ENCODE measurements around the gene RAB33B.

Gene RAB33B

DNA sequence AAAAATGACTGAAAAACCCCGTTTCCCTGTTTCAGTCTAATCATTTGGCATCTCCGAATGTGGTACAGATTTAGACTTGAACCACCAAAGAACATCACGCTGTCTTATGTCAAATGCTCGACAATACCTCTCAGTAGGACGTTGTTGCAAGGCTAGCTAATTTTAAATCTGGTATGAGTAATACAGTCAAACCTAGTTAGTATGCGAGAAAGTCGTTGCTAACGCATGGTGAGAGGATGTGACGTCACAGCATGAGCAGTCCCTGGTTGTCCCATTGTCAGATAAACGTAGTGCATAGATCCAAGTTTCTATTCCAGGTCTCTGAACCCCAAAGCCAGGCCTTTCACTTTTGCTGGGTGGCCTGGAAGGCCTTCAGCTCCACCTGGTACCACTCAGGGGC is 57.4 kb downstream of the RAB33B start:
- no peak for DNase-seq

DNA sequence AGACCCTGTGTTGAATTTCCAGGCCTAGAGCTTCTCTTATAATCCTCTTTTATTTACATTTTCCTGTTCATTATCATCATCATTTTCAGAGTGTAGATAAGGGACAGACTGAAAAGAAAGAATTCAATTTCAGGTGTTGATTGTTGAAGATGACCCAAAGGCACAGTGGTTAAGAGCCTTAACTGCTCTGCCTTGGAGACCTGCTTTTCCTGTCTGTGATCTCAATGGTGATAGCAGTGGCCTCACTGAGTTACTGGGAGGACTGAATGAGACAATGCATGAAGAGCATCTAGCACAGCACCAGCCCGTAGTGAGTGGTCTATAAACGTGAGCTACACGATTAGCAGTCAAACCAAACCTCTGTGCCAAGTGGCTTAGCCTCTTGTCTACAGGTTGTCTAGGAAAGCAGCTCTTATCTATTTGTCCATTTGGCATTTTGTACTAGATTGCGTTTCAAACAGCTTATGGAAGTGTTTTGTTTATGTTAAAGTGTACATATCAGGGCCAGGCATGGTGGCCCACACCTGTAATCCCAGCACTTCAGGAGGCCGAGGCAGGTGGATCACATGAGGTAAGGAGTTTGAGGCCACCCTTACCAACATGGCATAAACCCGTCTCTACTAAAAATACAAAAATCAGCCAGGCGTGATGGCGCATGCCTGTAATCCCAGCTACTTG is 60.6 kb downstream of the RAB33B start:
- DNase-seq: no peak

DNA sequence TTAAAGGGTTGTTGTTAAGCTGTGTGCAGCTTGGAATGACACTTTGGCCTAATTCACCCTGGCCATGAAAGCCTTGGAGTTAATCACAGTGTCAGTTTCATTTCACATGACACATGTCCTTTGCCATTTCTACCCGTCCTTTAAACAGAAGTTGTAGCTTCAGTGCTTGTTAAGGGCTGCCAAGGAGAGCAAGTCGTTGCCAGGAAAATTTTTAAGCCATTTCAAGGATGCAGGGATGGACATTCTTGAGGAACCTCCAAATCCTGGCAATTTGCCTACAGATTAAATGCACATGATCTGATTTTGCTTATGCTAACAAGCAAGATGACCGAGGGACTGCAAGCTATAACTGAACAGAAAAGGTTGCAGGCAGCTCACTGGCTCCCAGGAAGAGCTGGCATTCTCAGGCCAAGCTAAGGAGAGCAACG is 61.6 kb downstream of the RAB33B start:
- no peak for DNase-seq

DNA sequence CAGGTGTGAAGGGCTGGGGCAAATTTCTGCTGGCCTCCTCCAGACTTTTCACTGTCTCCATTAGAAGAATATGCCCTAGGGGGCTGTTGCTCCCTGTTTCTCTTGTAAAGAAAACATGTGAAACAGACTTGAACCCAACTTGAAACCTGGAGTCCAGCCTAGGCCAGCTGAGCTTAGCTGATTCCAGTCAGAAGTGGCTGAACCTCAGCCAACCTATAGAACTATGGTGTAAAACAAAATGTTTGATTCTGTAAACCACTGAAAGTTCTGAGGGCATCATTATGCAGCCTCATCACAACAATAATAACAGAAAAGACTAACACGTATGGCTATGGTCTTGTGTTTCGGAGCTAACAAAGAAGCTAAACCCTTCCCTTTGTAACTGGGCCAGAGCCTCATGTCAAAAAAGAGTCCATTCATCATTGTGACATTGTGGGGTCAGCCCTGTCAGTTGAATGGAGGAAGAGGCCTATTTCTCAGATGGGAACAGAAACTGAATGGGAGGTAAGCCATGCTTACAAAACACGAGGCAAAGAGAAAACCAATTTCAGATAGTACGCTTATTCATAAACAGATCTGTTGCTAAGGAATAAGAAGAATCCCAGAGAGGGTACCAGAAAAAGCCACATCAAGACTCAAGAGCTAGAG is 68.0 kb downstream of the RAB33B start:
- no peak for DNase-seq

DNA sequence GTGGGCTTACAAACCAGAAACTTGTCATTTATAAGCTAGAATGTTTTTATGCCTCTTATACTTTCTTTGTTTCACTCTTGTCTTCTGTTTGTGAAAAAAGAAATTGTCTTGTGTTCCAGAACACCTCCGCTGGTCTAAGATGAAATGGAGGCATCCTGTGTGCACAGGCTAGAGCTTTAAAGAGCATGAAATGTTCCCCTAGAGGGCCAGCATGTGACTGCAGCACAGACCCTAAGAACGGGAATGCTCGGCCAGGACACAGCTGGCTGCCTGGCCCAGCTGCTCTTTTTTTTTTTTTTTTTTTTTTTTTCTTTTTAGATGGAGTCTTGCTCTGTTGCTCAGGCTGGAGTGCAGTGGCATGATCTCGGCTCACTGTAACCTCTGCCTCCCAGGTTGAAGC is 68.5 kb downstream of the RAB33B start:
- no peak for DNase-seq

DNA sequence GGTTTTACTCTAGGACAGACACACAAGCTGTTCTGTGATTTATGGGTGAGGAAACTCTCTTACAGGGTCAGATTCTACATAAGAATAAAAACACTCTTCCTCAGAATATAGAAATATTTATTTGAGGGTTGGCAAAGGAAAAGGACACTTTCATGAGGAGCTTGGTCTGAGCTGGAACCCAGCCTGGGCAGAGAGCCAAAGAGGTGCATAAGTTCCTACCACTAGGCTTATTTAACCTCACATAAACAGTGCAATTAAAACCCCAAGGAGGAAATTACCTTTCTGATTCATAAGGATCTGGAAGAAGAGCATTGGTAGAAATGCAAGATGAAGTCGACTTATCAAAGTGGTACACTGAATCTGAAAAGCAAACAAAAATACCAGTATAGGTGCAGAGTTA is 69.2 kb downstream of the RAB33B start:
- DNase-seq: no peak

DNA sequence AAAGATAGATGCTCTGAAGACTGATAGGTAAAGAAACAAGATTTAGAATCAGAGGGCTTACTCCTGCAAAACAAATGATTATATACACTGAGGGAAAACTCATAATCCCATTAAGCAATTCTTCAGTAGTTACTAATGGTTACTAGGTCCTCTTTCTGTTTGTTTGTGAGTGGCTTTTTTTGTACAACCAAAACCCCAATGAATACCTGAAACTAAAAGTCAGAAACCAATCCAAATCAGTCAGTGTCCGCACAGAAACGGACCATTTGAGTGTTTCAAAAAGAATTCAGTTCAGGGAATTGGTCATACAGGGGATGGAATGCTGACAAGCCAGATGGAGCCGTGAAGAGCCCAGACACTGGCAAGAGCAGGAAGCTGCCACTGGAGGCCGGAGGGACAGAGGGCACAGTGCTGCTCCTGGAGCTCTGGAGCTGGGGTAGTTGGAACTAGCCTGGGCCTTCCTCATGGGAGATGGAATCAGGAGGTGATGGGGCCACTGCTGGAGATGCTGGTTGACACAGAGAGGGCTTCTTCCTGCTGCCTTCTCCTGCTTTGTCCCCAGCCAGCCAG is 70.2 kb downstream of the RAB33B start:
- no peak for DNase-seq

DNA sequence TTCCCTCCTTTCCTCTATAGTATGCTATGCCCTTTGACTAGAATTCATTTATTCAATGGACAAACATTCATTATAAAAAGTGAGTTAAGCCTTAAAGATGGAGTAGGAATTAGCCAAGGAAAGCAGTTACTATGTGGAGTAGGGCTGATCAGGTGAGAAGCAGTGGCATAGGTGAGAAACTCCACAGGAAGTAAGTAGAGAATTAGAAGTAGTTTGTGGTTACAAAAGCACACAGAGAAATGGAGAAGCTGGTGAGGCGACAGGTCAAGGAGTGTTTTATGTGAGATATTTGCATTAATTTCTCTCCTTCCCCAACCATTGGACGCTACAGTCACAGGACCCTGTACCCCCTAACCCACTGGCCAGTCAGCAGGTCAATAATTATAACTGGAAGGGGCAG is 71.5 kb downstream of the RAB33B start:
- no peak for DNase-seq

Data from stimulated activated CD4-positive, alpha-beta T cell treated with anti-CD3 and anti-CD28 coated beads, Interleukin-12 subunit alpha, Interleukin-12 subunit beta, amount 100 ng/mL, for 4 hours (primary cell).